GM13977 (cell line): Measurements from ENCODE around the gene YIPF2.

Source experiments
- DNase-seq: peaks from one replicate; pipeline ENCODE4 v3.0.0; 2012; ENCODE audit warnings: low spot score
- in situ Hi-C: fragments of 300-500 bp; cut with MboI; formaldehyde crosslinking; loops from one replicate; pipeline ENCODE4 v1.12.0; 2022; ENCODE audit warnings: low sequenced_read_pairs, low pct_unique_long_range_greater_than_20kb, mixed read lengths, inconsistent platforms; ENCODE audit not compliant: unreplicated experiment
- TF ChIP-seq, protein P1 (sequence below): IDR thresholded peaks from 2 replicates; pipeline ENCODE4 v1.5.1; 2012; ENCODE audit warnings: mild to moderate bottlenecking, control low read depth; ENCODE audit not compliant: insufficient read depth; ENCODE audit errors: extremely low read depth, missing control alignments

YIPF2 gene

DNA sequence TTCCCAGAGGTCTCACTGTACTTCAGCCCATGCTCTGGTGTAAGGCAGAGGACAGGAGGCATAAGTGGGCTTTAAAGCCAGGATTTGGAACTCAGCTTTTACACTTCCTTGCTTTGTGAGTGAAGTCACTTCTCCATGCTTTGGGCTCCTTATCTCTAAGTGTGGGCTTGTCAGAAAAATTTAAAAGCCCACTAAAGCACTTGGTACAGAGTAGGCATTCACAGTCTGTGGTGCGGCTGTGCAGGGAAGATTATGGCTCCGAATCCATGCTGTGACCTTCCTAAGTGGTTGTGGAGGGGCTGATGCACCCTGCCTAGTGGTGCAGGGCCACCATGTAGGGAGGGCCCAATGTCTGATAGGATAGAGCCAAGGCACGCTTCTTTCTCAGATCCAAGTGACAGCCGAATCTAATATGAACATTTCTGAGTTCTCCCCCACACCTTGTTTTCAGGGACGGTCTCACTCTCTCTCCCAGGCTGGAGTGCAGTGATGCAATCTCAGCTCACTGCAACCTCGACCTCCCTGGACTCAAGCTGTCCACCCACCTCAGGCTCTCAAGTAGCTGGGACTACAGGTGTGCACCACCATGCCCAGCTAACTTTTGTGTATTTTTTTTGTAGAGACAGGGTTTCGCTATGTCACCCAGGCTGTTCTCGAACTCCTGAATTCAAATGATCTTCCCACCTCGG lies 7.1 kb upstream of the YIPF2 start:
- in situ Hi-C loops = no loop called here
- TF ChIP-seq, protein P1, sequence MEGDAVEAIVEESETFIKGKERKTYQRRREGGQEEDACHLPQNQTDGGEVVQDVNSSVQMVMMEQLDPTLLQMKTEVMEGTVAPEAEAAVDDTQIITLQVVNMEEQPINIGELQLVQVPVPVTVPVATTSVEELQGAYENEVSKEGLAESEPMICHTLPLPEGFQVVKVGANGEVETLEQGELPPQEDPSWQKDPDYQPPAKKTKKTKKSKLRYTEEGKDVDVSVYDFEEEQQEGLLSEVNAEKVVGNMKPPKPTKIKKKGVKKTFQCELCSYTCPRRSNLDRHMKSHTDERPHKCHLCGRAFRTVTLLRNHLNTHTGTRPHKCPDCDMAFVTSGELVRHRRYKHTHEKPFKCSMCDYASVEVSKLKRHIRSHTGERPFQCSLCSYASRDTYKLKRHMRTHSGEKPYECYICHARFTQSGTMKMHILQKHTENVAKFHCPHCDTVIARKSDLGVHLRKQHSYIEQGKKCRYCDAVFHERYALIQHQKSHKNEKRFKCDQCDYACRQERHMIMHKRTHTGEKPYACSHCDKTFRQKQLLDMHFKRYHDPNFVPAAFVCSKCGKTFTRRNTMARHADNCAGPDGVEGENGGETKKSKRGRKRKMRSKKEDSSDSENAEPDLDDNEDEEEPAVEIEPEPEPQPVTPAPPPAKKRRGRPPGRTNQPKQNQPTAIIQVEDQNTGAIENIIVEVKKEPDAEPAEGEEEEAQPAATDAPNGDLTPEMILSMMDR = no peak
- no peak for DNase-seq

DNA sequence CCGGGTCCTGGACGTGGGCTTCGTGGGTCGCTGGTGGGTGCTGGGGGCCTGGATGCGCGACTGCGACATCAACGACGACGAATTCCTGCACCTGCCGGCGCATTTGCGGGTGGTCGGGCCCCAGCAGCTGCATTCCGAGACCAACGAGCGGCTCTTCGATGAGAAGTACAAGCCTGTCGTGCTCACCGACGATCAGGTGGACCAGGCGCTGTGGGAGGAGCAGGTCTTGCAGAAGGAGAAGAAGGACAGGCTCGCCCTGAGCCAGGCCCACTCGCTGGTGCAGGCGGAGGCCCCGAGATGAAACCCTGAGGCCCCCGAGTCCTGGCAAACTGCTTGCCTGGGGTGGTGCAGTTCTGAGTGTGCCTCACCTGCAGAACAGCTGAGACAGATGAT lies 959 bp upstream of the YIPF2 start:
- no peak for DNase-seq
- TF ChIP-seq, protein P1 = no peak
- in situ Hi-C loops = no loop called here

DNA sequence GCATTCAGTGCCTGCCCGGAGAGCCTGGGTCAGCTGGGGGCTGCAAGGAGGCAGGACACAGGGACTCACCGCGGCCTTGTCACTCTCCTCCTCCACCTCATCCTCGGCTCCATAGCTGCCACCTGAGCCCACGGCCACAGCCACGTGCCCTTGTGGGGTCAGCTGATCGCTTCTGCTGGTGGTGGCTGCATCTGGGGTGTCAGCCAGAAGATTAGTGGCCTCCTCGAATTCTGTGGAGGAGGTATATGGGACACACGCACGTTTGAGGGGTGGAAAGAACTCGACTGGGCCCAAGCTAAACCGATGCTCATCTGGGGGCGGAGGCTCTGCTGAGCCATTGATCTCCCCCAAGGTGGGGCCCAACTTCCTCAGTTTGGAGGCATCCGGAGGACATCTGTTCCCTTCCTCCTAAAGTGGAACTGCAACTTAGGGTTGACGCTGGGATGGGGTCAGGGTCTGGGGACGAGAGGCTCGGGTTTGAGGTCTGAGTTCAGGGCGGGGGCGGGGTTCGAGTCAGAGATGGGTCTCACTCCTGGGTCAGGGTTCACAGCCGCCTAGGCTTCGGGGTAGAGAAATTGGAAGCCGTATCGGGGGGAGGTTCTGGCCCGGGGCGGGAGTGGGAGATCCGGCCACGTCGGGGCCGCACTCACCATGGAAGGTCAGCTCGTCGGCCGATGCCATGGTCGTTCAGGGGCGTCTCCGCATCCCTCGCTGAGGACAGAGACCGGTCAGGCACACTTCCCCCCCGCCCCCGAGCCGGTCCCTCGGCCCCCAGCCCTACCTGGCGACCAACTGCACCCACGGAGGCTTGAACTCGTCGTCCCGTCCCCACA lies 493 bp downstream of the YIPF2 start:
- no peak for DNase-seq
- in situ Hi-C loops = no loop called here
- TF ChIP-seq, protein P1 = no peak

DNA sequence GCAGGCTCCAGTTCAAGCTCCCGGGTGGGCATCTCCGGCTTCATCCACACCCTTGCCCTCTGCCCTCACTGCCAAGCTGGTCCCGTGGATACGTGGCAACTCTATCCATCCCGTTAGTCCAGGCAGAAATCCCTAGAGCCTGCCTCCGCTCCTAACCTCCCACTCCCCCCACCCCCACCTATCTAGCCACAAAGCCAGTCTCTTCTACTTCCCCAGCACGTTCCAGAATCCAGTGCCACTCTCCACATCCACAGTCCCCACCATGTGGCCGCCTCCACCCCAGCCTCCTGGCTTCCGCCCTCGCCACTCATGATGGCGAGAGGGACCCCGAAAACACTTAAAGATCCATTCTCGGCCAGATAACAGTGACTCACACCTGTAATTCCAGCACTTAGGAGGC lies 3.8 kb downstream of the YIPF2 start:
- in situ Hi-C loops = no loop called here
- TF ChIP-seq, protein P1 = no peak
- DNase-seq = no peak

DNA sequence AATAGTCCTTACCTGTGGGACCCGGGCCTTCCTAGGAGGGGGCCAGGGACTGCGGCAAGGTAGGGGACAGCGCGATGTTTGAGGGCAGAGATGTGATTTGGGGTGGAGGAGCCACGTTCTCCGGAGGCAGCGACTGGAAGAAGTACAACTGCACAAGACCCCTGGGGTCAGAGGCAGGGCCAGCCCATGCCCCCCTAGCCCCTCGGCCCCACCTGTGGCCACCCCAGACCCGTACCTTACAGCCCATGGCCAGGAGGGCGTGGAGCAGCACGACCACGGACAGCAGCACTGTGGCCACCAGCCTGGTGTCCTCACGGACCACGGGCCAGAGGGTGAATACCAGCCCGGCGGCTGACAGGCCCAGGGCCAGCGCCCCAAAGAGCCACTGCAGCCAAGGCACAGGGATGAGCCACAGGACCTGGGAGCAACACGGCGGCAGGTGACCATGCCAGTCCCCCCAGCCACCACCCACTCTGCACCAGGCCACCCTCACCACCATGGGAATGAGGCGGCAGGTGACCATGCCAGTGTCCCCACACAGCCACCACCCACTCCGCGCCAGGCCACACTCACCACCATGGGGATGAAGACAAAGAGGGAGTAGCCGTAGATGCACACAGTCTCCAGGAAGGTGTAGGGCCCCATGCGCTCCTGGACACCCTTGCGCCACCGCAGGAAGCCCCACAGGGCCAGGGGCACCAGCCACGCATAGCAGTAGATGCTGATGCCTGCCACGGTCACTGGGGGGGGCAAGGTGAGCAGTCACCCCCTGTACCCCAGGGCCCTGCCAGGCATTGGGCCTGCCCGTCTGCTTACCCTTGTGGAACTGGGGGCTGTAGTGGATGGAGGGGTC lies 5.0 kb downstream of the YIPF2 start:
- DNase-seq = no peak
- in situ Hi-C loops = no loop called here
- TF ChIP-seq, protein P1 = no peak

DNA sequence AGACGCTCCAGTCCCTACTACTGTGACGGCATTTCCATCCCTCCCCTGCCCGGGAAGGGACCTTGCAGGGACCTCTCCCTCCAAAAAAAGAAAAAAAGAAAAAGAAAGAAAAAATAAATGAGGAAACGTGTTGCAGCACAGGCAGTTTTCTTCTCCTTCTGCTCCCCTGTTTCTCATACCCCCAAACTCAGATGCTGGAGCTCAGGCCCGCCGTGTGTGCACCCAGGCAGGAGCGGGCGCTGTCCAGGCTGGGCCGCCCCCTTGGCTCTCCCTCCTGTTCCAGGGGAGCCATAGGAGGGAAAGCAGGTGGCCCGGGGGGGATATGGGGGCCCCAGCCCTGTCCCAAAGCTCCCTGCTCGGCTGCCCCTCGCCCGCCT lies 5.8 kb downstream of the YIPF2 start:
- TF ChIP-seq, protein P1 = no peak
- in situ Hi-C loops = no loop called here
- no peak for DNase-seq
